H9 (cell line): ENCODE measurements around the gene C5orf46. TPM values are rescaled to one million over a fixed set of nuclear protein-coding genes. Genes with fewer than 3 reads are reported as not detected.

ENCODE experiments used
- DNase-seq: peaks from one replicate; pipeline ENCODE4 v3.0.0-alpha.2; 2017
- H2AFZ ChIP-seq: one replicate; pipeline ENCODE4 v1.6.1; 2013; ENCODE audit warnings: mild to moderate bottlenecking, low read length, control low read depth, moderate library complexity
- H2AK5ac ChIP-seq: 2 replicates; pipeline ENCODE4 v1.6.1; 2013; ENCODE audit warnings: low read length, control low read depth, mixed read lengths; ENCODE audit not compliant: insufficient read length
- H2BK120ac ChIP-seq: one replicate; pipeline ENCODE4 v1.6.1; 2013; ENCODE audit warnings: low read depth, mild to moderate bottlenecking, low read length, control low read depth, inconsistent platforms; ENCODE audit not compliant: poor library complexity, severe bottlenecking
- H2BK12ac ChIP-seq: 2 replicates; pipeline ENCODE4 v1.6.1; 2013; ENCODE audit warnings: low read length, control low read depth, mixed read lengths, low read depth; ENCODE audit not compliant: insufficient read length
- H2BK15ac ChIP-seq: 2 replicates; pipeline ENCODE4 v1.6.1; 2013; ENCODE audit warnings: low read depth, low read length, control low read depth
- H2BK20ac ChIP-seq: one replicate; pipeline ENCODE4 v1.6.1; 2013; ENCODE audit warnings: low read depth, mild to moderate bottlenecking, low read length, control low read depth, inconsistent platforms; ENCODE audit not compliant: poor library complexity, severe bottlenecking
- H2BK5ac ChIP-seq: 2 replicates; pipeline ENCODE4 v1.6.1; 2013; ENCODE audit warnings: low read length, control low read depth, mixed read lengths; ENCODE audit not compliant: insufficient read length
- H3K14ac ChIP-seq: 2 replicates; pipeline ENCODE4 v1.6.1; 2013; ENCODE audit warnings: low read length, control low read depth; ENCODE audit not compliant: insufficient read depth
- H3K18ac ChIP-seq: 2 replicates; pipeline ENCODE4 v1.6.1; 2013; ENCODE audit warnings: low read depth, mild to moderate bottlenecking, mixed read lengths, low read length, control low read depth; ENCODE audit not compliant: insufficient read length
- H3K23ac ChIP-seq: 2 replicates; pipeline ENCODE4 v1.6.1; 2013; ENCODE audit warnings: low read length, control low read depth, mixed read lengths, low read depth; ENCODE audit not compliant: insufficient read length
- H3K23me2 ChIP-seq: 2 replicates; pipeline ENCODE4 v1.6.1; 2013; ENCODE audit warnings: low read depth, mild to moderate bottlenecking, mixed read lengths, low read length, control low read depth; ENCODE audit not compliant: insufficient read length, poor library complexity, severe bottlenecking
- H3K27ac ChIP-seq: 2 replicates; pipeline ENCODE4 v1.5.1; 2013; ENCODE audit warnings: low read length, control low read depth, mixed read lengths, low read depth; ENCODE audit not compliant: insufficient read length
- H3K27me3 ChIP-seq: 2 replicates; pipeline ENCODE4 v1.6.1; 2013; ENCODE audit warnings: low read length, control low read depth, inconsistent platforms; ENCODE audit not compliant: insufficient read depth
- H3K4ac ChIP-seq: 2 replicates; pipeline ENCODE4 v1.6.1; 2013; ENCODE audit warnings: low read depth, mild to moderate bottlenecking, control low read depth, inconsistent platforms, low read length, moderate library complexity
- H3K4me1 ChIP-seq: 2 replicates; pipeline ENCODE4 v1.6.1; 2013; ENCODE audit warnings: low read length, control low read depth, inconsistent platforms; ENCODE audit not compliant: insufficient read depth
- H3K4me2 ChIP-seq: 2 replicates; pipeline ENCODE4 v1.6.1; 2013; ENCODE audit warnings: low read length, control low read depth, mixed read lengths; ENCODE audit not compliant: insufficient read length, insufficient read depth
- H3K56ac ChIP-seq: 2 replicates; pipeline ENCODE4 v1.6.1; 2013; ENCODE audit warnings: low read depth, mild to moderate bottlenecking, mixed read lengths, low read length, control low read depth; ENCODE audit not compliant: insufficient read length
- H3K79me1 ChIP-seq: 2 replicates; pipeline ENCODE4 v1.6.1; 2013; ENCODE audit warnings: low read depth, mild to moderate bottlenecking, moderate library complexity, low read length, control low read depth, inconsistent platforms; ENCODE audit not compliant: insufficient read depth, poor library complexity, severe bottlenecking
- H3K79me2 ChIP-seq: 2 replicates; pipeline ENCODE4 v1.6.1; 2013; ENCODE audit warnings: low read length, control low read depth, inconsistent platforms; ENCODE audit not compliant: insufficient read depth
- H3K9ac ChIP-seq: 2 replicates; pipeline ENCODE4 v1.6.1; 2013; ENCODE audit warnings: low read length, control low read depth, mixed read lengths; ENCODE audit not compliant: insufficient read length; ENCODE audit errors: extremely low read depth
- H3K9me3 ChIP-seq: one replicate; pipeline ENCODE4 v1.6.1; 2013; ENCODE audit warnings: low read depth, low read length, inconsistent platforms; ENCODE audit not compliant: control insufficient read depth
- H3T11ph ChIP-seq: one replicate; pipeline ENCODE4 v1.6.1; 2013; ENCODE audit warnings: mild to moderate bottlenecking, low read length, control low read depth, inconsistent platforms
- H4K20me1 ChIP-seq: one replicate; pipeline ENCODE4 v1.6.1; 2013; ENCODE audit not compliant: control insufficient read depth, insufficient read length, insufficient read depth
- H4K5ac ChIP-seq: 2 replicates; pipeline ENCODE4 v1.6.1; 2013; ENCODE audit warnings: low read depth, mild to moderate bottlenecking, mixed read lengths, low read length, control low read depth; ENCODE audit not compliant: insufficient read length
- H4K8ac ChIP-seq: replicated peaks from 2 replicates; pipeline ENCODE4 v1.6.1; 2013; ENCODE audit warnings: low read length, control low read depth, mixed read lengths, low read depth; ENCODE audit not compliant: insufficient read length
- H4K91ac ChIP-seq: 2 replicates; pipeline ENCODE4 v1.6.1; 2013; ENCODE audit warnings: low read depth, mild to moderate bottlenecking, moderate library complexity, mixed read lengths, low read length, control low read depth; ENCODE audit not compliant: insufficient read length
- H3K27ac Mint-ChIP-seq, 3 experiments: 2 replicates in 2 of 3; 3 replicates in 1 of 3; pipeline ENCODE4 v1.8.0; 2020 to 2021; ENCODE audit warnings: mixed read lengths in 3 of 3, mild to moderate bottlenecking in 1 of 3, moderate library complexity in 1 of 3
- H3K27me3 Mint-ChIP-seq: 2 replicates; pipeline ENCODE4 v1.8.0; 2021; ENCODE audit warnings: low read depth, mild to moderate bottlenecking, moderate library complexity, mixed read lengths
- H3K36me3 Mint-ChIP-seq, 3 experiments: 2 replicates in 2 of 3; 3 replicates in 1 of 3; pipeline ENCODE4 v1.8.0; 2020 to 2021; ENCODE audit warnings: low read depth in 3 of 3, mixed read lengths in 3 of 3; ENCODE audit not compliant: insufficient read depth in 1 of 3
- H3K4me1 Mint-ChIP-seq, 2 experiments: 2 replicates each; pipeline ENCODE4 v1.8.0; 2020; ENCODE audit warnings: mixed read lengths in 2 of 2
- H3K4me3 Mint-ChIP-seq, 2 experiments: 2 replicates in 1 of 2; 3 replicates in 1 of 2; pipeline ENCODE4 v1.8.0; 2020 to 2021; ENCODE audit warnings: mild to moderate bottlenecking in 2 of 2, mixed read lengths in 2 of 2, moderate library complexity in 1 of 2
- H3K9me3 Mint-ChIP-seq, 2 experiments: 2 replicates in 1 of 2; 3 replicates in 1 of 2; pipeline ENCODE4 v1.8.0; 2020; ENCODE audit warnings: mild to moderate bottlenecking in 2 of 2, mixed read lengths in 2 of 2, moderate library complexity in 1 of 2
- CTCF ChIP-seq: fragments of 200-600 bp; sonication (generic); conservative IDR thresholded peaks from 3 replicates; pipeline ENCODE4 v1.8.0; 2021; ENCODE audit warnings: antibody characterized with exemption, mild to moderate bottlenecking
- WGBS: extraction: QIAGEN DNeasy Blood & Tissue Kit; methylation state at CpG from one replicate; pipeline ENCODE4 v1.1.7; 2013; ENCODE audit warnings: missing lambda C conversion rate, low lambda C conversion rate, mixed read lengths; ENCODE audit not compliant: insufficient read length; ENCODE audit errors: extremely low coverage; 5-methylcytosine and 5-hydroxymethylcytosine counted together
- total RNA-seq: library from RNA; stranded (reverse); gene quantifications from 2 replicates; pipeline ENCODE4 v1.2.1, GENCODE V29; 2021

The C5orf46 gene
- total RNA-seq, 1 experiment from 2014 or later: not detected

- Histone ChIP-seq H3K4me1 (peaks cover 2% of the 10 kb centered on the region; the same call in 1 of the 2 replicates), H2BK12ac (peak overlapping the region; percentile 96), H2BK5ac (peak overlapping the region; percentile 88), H4K5ac (peak overlapping the region; percentile 54), H3K79me2 (peaks cover 13% of the 10 kb centered on the region; the same call in 1 of the 2 replicates), H3K4ac (no peak overlapping the region; the same call in 1 of the 2 replicates), H3K23ac (no peak overlapping the region), H3K9ac (peak overlapping the region; percentile 41), H3K9me3 (no peaks in the 10 kb centered on the region), H2BK120ac (no peak overlapping the region), H2AFZ (no peak overlapping the region), H3K27ac (peak overlapping the region; percentile 98), H3K4me2 (peak overlapping the region; percentile 61), H3K23me2 (peaks cover 6% of the 10 kb centered on the region), H2BK20ac (no peak overlapping the region), H3K14ac (peak overlapping the region; percentile 91; the same call in 1 of the 2 replicates), H2AK5ac (no peak overlapping the region), H3K27me3 (no peaks in the 10 kb centered on the region), H3T11ph (no peak overlapping the region), H3K56ac (peak overlapping the region; percentile 68), H4K8ac (no peak overlapping the region), H3K18ac (peak overlapping the region; percentile 94), H4K91ac (no peak overlapping the region), H3K79me1 (no peaks in the 10 kb centered on the region), H2BK15ac (no peak overlapping the region), H4K20me1 (no peaks in the 10 kb centered on the region)
- H3K27me3 Mint-ChIP-seq: peaks cover 7% of the 10 kb centered on the region
- H3K36me3 Mint-ChIP-seq: peaks cover 12 to 89% (median 34%) of the 10 kb centered on the region in 3 experiments
- TF ChIP-seq CTCF: no peak
- peaks cover 0 to 4% of the 10 kb centered on the region in 2 experiments; a peak in 2 of 5 replicates for H3K9me3 Mint-ChIP-seq
- peak overlapping the region; percentile 97 to 99 (median 98) for H3K27ac Mint-ChIP-seq
- H3K4me1 Mint-ChIP-seq: peaks cover 67 to 76% of the 10 kb centered on the region in 2 experiments
- WGBS: no CpG with 5 or more reads among the region's 4 CpGs
- peak; percentile 84 for DNase-seq
- H3K4me3 Mint-ChIP-seq: peak overlapping the region; percentile 66 to 92
Observed at GRCh38 chr5:147869112-147869511, 37.2 kb downstream of the C5orf46 start.
